Measurements from ENCODE around the gene SYNPO2.

The SYNPO2 gene

GRCh38 chr4:119081943-119082342 lies 193.3 kb downstream of the SYNPO2 start:
- no peak for DNase-seq

DNA sequence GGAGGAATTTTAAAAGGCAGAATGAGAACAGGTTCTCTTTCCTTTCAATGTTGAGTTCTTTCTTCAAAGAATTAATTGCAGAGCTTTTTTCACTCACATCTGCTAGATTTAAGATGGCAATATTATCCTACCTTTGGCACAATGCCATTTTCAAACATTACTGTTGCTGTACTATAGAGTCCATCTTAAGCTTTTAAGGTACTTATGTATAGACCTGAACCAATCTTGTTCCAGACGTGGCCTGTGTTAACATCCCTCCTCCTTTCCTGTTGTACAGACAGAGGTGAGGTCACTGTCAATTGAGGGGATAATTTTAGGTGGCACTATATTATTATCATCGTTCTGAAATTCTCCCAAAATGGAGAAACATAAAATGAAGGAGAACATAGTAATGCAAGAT lies 194.0 kb downstream of the SYNPO2 start:
- no peak for DNase-seq

DNA sequence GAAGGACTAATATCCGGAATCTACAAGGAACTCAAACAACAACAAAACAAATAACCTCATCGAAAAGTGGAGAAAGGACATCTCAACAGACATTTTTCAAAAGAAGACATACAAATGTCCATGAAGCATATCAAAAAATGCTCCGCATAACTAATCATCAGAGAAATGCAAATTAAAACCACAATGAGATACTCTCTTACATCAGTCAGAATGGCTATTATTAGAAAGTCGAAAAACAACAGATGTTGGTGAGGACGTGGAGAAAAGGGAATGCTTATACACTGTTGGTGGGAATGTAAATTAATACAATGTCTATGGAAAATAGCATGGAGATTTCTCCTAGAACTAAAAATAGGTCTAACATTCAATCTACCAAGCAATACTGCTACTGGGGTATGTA lies 195.9 kb downstream of the SYNPO2 start:
- DNase-seq = no peak

- no peak for DNase-seq
Observed at GRCh38 chr4:119087121-119087520, 198.5 kb downstream of the SYNPO2 start.

DNA sequence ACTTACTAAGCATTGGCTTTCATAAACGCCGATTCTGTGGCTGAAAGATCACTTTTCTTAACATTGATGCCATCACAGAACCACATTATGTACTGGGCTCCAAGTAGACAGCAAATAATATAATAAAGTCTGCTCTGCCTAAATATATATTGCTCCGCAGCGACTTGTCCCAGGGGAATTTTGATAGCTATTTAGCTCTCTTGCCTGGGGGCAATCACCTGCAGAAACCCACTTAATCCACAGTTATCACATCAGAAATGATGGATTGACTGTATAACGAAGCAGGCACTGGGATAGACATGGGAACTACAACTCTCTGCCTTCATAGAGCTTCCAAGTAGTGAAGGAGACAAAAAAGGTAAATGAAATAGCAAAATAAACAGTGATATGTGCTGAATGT lies 199.0 kb downstream of the SYNPO2 start:
- no peak for DNase-seq

DNA sequence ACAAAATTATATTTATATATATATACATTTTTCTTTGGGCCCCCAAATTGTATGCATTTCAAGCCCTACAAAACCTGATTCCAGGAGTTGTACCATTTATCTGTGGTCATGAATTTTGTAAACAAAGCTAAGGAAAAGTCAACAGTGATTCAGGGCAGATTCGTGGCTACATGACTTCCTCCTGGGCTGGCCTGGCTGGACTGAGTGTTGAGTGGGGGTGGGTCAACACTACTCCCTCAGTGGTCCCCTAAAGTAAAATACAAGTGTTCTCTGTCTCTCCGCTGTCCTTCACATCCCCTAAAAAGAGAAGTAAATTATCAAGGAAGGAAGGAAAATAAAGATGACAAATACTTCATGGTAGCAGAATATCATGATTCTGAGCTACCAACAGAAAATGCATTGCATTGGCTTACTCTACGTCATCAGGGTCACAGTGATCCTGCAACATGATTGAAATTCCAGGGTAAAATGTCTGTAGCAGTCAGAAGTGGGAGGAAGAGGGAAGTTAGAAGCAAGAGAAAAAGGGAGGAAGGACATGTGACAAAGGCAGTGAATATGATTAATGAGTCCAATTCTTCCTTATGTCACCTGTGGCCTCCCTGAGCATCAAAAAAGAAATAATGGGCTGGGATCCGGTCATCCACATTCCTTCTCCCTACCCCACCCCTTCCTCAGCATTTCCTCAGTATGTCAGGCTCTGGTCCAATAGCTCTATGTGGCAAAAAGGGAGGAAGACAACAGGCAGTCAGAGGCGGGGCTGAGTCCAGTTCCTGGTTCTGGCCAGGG lies 204.6 kb downstream of the SYNPO2 start:
- no peak for DNase-seq

- no peak for DNase-seq
Observed at GRCh38 chr4:119097282-119097900, 208.7 kb downstream of the SYNPO2 start.

GRCh38 chr4:119098306-119098705 lies 209.7 kb downstream of the SYNPO2 start:
- DNase-seq = no peak

GRCh38 chr4:119099227-119099810 lies 210.7 kb downstream of the SYNPO2 start:
- DNase-seq = no peak

GRCh38 chr4:119100655-119101054 lies 212.0 kb downstream of the SYNPO2 start:
- no peak for DNase-seq

DNA sequence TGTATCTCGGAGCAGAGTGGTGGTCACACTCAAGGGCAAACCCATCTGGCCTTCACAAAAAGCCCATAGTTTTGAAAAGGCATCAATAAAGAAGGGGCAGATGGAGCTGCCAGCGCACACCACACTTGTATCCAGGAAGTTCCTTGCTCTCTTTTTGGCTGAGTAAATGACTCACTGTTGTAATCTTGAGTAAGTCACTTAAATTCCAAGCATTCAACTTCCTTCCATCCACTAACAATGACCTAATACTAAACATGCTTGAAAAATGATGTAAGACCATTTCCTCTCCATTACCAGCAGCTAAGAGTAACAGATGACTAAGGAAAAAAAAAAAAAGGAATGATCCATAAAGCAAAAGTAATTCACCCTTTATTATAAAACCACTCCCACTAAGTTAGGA lies 214.6 kb downstream of the SYNPO2 start:
- DNase-seq = no peak

DNA sequence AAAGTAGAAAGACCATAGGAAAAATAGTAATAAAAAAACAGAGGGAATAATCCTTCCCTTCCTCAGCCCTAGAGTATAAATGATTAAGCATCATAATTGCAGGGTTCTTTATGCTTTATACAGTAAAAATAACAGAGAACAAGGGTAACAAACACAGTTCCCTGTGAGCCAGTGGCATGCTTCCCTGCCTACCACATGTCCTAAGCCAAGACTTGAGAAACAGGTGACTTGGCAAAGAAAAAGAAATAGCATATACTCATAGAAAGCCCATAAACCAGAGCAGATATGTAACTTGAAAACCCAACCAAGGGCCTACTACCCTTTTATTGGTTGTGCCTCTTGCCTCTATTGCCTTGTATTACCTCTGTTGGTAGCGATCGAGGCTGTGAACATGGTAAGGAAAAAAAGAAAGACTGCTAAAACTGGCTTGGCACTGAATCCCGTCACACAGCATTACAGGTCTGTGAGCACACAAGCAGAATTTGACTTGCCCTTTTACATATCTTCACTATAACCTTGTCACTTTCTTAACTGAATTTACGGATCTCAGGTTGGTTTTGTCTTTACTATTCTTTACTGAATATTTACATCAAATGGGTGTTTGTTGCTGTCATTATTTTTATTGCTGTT lies 216.1 kb downstream of the SYNPO2 start:
- no peak for DNase-seq

- no peak for DNase-seq
Observed at GRCh38 chr4:119105605-119106004, 217.0 kb downstream of the SYNPO2 start.

DNA sequence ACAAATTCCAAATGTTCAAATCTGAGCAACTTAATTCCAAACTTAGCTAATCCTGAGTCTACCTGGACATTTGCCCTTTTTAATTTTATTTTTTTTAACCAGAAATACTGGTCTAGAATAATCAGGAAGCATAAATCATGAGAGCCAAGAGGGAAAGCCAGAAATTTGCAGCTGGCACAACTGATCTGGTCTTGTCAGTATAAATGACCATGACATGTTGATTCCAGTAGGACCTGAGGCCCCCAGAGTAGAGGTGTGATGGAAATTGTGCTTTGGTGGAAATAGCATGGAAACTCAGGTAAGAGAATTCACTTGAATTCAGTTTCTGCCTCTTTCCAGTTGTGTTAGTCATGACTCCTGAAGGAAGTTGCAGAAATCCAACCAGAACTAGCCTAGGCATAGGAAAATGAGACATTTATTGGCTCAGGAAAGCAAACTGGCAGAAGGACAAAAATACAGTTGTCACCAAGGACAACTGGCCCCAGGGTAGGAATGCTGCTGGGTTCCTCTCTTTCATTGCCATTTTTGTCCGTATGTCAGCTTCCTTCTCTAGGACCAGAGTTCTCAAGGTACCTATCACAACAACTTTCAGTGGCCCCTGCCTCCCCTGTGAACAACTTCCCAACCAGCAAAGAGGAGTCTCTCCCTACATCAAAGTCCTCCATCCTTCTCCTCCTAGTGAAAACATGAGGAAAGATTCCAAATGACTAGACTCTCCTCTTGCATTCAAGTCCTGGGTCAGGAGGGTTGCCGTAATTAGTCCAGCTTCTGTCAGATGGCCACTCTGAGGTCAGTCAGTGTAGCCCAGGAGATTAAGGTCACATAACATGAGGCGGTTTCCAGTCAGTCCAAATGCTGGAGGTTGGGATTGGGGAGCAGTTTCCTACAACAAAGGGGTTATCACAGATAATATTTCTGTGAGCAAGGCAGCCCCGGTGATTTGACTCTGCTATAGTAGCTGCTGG lies 217.7 kb downstream of the SYNPO2 start:
- no peak for DNase-seq

GRCh38 chr4:119110121-119110520 lies 221.5 kb downstream of the SYNPO2 start:
- no peak for DNase-seq

All from activated CD4-positive, CD25-positive, alpha-beta regulatory T cell treated with anti-CD3 and anti-CD28 coated beads, Interleukin-2, amount 50 U/mL, for 72 hours (primary cell).